NCI-H187 (cell line): ENCODE data around the gene RAB17.

ENCODE experiments used
- DNase-seq, 2 experiments: peaks; one replicate each; lab custom pipeline; 2025; lab: John Stamatoyannopoulos, UW

RAB17 gene, protein sequence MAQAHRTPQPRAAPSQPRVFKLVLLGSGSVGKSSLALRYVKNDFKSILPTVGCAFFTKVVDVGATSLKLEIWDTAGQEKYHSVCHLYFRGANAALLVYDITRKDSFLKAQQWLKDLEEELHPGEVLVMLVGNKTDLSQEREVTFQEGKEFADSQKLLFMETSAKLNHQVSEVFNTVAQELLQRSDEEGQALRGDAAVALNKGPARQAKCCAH

GRCh38 chr2:237590272-237591140 is at the start of gene RAB17:
TSS of gene RAB17 (minus strand) at chr2:237590734. CDS start at chr2:237586154, 4,580 bp downstream.
- no peak for DNase-seq

GRCh38 chr2:237639836-237640220 is 49.3 kb upstream of the RAB17 start:
- DNase-seq = no peak

- DNase-seq = no peak
Observed at GRCh38 chr2:237639052-237639835, 48.7 kb upstream of the RAB17 start.

- peak; percentile 26 to 75 for DNase-seq
Observed at GRCh38 chr2:237638176-237638575, 47.6 kb upstream of the RAB17 start.

GRCh38 chr2:237637429-237638135 is 47.0 kb upstream of the RAB17 start:
- no peak for DNase-seq

DNA sequence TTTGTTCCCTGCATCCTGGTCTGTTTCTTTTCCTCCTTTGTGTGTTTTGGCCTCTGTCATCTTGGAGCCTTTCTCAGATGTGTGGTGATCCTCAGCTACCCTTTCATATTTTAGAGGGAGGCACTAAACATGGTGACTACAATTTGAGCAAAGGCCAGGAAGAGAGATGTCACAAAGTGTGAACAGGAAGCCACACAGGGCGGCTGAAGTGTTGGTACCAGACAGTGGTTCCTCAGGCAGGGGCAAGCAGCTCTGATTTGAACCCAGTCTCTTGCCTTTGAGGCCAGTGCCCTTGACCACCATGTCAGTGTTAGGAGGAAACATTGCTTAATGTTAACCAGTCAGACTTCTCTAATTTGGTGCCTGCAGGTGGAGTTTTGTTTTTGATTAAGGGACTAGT is 46.0 kb upstream of the RAB17 start:
- DNase-seq = no peak

DNA sequence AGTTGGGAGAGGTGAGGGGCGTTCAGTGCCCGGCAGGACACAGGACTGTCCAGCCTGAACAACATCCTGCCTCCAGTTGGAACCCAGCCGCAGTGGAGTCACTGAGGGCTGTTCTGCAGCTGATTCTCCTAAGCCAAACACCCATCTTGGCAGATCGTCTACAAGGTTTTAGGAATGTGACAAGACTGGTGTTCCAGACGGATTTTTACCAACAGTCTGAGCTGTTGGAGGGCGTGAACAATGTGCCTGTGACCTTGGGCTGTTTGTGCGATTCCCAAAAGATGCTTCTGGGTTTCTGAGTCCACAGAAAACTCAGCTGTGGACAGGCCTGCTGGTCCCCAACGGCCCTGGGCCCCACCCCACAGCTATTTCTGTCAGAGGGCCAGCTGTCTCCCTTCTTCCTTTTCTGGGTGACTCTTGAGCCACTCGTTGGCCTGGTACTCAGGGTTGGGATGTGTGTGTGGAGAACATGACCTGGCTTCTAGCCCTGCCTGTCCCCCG is 42.6 kb upstream of the RAB17 start:
- no peak for DNase-seq

DNA sequence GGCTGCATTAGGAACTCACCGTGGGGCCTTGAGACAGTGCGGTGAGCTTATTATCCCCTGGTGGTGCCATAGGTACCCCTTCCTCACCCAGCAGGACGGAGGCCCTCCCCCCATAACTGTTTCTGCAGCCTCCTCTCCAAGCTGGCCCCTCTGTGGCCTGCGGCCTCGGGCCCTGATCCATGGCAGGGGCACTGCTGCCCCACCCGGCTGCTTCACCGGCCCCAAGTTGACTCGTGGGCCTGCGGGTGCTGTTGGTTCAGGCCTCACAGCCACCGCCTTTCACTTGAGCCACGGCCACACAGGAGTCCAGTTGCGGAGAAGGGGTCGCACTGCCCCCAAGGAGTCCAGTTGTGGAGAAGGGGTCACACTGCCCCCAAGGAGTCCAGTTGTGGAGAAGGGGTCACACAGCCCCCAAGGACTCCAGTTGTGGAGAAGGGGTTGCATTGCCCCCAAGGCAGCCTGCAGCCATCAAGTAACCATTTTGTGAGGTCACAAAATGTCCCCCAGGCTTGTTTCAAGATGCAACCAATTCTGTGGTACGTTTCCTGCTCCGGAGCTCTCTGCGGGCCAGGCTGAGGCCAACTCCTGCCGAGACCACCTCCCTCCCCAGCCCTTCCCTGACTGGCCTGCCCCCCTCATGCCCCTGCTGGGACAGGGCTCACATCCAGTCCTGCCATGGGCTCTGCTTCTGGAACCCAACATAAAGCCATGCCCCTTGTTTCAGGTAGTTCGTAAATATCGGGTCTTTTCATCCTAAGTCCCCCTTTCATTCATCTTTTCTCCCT is 41.5 kb upstream of the RAB17 start:
- no peak for DNase-seq

- DNase-seq = no peak
Observed at GRCh38 chr2:237631007-237631785, 40.7 kb upstream of the RAB17 start.

DNA sequence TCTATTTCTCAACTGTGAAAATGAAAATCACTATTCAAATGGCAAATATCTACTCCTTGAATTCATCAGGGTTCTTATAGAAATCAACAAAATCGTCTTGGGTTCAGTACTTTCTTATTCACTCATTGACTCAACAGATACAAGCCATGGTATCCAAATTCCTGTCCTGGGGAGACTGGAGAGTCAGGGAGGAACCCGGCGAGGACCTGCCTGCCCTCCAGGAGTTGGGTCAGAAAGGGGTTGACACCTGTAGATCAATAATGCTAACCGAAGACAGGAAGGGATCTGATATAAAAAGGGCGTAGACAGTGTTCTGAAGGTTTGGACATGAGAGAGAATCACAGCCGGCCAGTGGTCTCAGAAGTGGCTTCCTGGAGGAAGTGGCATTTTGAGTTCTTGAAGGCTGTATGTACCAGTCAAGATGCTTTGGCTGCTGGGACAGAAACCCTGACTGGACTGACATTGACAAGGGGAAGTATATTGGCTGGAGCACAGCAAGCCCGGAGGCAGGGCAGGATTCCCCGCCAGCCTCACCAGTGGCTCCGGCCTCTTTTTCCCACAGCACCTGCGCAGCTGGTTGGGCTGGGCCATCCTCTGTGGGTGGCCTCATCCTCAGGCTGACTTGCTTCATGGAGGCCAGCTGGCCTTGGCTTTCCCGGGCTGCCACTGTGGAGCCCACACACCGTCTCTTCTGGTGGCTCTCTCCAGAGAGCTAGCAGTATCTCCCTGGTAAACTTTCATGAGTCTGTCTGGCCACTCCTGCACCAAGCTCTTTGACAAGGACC is 39.9 kb upstream of the RAB17 start:
- DNase-seq = no peak

GRCh38 chr2:237629739-237630138 is 39.2 kb upstream of the RAB17 start:
- no peak for DNase-seq

- no peak for DNase-seq
Observed at GRCh38 chr2:237629188-237629534, 38.6 kb upstream of the RAB17 start.

DNA sequence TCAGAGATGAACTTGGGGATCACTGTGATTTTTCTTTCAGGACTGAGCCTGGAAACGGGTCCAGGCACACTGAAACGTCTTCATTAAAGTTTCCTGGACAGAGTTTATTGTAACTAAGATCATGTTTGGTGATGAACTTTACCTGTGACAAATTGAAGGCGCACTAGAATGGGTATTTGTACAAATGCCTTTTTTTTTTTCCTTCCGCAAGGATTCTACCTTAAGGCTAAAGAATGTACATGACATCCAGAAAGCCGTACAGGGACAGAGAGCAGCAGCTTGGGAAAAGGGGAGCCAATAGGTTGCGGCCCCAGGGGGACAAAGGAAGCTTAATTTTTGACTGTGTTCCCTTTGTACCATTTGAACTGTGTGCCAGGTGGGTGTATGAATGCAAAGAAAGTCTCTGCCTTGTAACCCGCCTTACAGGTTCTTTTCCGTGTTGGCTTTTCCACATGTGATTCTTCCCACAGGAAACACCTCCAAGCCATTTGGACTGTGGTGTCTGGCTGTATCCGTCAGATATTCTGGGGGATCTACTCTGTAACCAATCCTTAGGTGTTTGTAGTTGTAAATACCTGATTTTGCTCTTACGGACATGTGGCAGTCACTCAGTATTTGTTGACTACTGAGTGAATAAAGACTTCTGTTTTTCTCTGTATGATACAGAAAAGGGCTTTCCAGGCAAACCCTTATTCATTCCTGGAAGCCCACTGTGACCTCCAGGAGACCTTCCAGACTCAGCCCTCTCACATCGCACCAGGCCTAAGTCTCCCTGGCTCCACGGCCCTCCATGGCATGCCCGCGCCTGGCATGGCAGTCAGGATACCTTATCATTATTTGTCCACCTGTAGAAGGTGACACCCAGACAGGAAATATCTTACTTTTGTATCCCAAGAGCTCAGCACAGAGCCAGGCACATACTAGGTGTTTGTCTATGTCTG is 38.0 kb upstream of the RAB17 start:
- DNase-seq = no peak

GRCh38 chr2:237627441-237628246 is 37.1 kb upstream of the RAB17 start, which contains the start of gene LRRFIP1:
TSS of gene LRRFIP1 (plus strand) at chr2:237627587. CDS start at chr2:237627645, 58 bp downstream.
- DNase-seq = no peak

DNA sequence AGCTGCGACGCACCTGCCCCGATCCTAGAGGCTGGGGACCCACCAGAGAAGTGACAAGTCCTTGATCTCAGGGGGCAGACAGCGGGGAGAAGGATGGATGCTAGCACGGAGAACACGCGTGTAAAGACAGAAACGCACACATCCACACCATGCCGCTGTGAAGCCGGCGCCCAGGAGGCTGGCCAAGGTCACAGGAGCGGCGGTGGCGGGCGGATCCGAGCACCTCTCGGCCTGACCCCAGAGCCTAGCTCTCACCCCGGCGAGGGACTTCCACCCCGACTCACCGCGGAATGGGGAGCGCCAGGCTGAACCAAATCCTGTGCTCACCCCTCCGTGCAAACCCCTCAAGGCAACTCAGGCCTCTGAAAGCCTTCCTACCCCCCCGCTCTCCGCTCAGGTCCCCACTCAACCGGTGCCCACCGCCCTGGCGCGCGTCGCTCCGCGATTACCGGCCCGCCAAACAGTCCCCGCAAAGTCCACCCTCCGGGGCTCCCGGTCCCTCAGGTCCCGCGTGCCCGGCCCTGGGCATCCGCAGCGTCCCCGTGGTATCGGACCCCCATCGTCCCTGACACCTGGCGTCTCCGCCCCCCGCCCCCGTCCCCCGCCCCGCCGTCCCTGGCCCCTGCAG is 36.4 kb upstream of the RAB17 start:
- DNase-seq = no peak

- DNase-seq = no peak
Observed at GRCh38 chr2:237625777-237626176, 35.2 kb upstream of the RAB17 start.

DNA sequence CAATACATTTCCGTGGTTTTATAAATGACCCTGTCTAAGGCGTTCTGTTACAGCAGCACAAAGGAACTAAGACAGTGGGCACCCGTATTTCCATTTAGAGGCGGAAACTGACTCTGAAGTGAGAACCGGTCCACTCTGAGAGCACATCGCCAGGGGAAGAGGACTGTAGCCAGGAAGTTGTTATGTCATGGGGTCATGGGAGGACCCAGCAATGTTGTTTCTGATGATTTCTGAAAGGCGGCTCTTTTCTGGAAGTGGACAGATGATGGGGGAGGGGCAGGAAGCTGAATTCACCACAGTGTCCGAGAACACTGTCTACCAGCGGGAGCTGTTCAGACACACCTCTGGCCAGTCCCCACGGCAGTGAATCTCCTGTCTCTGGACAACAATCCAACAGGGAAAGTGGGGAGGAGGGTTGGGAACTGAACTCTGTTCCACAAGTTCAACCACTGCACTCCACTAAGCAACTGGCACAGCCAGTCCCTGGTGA is 34.7 kb upstream of the RAB17 start:
- no peak for DNase-seq
